ENCODE measurements around the gene CACHD1.
A peak's percentile ranks its signal among the peaks of the same experiment; 100 is the strongest.

Gene CACHD1

DNA sequence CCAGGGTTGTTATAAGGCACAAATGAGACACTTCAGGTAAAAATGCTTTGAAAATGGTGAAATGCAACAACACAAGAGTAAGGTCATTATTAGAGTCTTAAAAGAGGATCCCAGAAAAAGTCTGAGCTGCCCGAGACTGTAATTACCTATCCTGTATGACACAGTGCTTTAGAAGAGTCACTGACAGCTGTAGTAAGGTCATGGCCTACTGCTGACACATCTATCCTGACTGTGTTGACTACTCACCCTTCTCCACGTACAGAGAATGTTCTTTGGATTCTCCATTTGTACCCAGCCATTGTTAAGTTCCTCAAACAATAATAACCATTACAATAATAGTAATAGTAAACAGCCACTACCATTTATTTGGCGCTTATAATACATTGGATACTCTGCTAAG lies 104.4 kb downstream of the CACHD1 start:
- no peak for TF ChIP-seq GATA1 (IDR thresholded peaks at IDR 0.05; ENCODE audit: low read depth, low read length)
- no peak for TF ChIP-seq POLR2A (IDR thresholded peaks at IDR 0.05; ENCODE audit: low read length)
- no peak for DNase-seq

DNA sequence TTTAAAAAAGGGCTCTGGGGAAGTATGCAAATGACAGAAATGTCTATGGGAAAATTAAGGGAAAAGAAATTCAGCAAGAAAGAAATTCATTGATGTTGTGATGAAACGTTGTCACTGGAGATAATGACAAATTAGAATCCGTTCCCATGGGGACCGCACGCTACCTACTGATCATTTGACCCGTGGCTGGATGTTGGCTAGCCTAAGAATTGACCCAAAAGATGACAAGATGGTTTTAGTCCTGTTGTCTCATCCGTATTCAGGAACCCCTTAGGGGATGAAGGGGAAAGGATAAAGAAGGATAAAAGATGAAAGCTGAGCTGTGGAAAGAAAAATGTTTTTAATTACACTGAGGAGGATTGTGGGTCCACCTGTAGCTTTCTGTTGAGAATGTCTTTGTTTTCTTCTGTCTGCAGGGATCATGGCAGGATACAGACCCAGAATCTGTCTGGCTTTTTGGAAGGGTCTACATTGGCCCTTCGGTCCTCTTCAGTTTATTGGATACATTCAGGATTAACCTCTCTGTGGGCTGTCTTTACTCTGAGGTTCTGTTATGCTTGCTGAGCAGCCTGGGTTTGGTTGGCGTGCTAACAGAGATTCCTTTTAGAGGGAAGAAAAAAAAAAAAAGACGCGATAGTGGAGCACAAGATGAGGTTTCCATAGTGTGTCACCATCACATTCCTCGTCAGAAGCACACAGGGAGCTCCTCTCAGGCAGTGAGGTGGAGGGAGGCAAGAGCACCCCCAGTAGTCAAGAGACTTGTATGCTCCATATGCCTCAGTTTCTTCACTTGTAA lies 106.2 kb downstream of the CACHD1 start:
- TF ChIP-seq GATA1 (IDR thresholded peaks at IDR 0.05; ENCODE audit: low read depth, low read length) (no peak), POLR2A (IDR thresholded peaks at IDR 0.05; ENCODE audit: low read length) (no peak)
- DNase-seq = no peak

DNA sequence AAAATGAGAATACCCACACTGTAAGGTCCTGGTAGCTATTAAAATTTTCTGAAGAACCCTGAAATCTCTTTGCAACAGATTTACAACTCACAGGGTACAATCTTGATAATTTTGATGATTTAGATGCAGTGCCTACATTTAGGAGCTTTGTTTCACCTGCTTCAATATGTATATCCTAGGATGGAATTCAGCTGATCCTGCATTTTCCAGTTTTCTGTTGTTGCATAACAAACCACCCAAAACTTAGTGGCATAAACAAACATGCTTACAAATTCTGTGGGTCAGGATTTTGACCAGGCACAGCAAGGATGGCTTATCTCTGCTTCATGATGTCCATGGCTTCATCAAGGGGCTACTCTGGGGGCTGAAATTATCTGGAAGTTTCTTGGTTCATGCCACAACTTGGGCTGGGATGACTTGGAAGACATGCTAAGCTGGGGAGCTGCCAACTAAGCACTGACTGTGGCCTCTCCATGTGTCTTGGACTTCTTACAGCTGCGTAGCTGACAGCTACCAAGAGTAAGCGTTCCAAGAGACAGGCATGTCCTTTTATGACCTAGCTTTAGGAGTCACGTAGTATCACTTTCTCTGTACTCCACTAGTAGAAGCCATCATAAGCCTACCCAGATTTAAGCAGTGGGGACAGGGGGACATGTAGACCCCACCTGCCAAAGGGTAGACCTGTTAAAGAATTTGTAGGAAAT lies 108.5 kb downstream of the CACHD1 start:
- DNase-seq = peak in 1 of 2 experiments; percentile 8
- no peak for TF ChIP-seq GATA1 (IDR thresholded peaks at IDR 0.05; ENCODE audit: low read depth, low read length)
- TF ChIP-seq POLR2A (IDR thresholded peaks at IDR 0.05; ENCODE audit: low read length) = no peak

DNA sequence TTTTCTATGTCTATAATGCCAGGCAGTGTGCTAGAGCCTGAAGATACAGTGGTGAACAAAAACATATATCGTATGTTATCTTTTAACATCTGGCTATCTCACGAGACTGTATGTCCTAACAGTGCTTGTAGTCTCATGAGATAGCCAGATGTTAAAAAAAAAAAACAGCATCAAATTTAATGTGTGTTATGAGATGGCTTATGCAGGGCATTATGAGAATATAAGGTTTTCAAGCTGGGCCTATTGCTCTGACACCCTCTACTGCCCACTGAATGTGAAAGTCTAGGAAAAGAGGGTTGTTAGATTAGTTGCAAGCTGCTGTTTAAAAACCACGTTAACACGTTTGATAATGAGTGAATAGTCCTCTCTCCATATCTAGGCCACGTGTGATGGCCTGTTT lies 109.8 kb downstream of the CACHD1 start:
- peak; percentile 64 to 91 for DNase-seq
- TF ChIP-seq GATA1 (IDR thresholded peaks at IDR 0.05; ENCODE audit: low read depth, low read length) = no peak
- no peak for TF ChIP-seq POLR2A (IDR thresholded peaks at IDR 0.05; ENCODE audit: low read length)

DNA sequence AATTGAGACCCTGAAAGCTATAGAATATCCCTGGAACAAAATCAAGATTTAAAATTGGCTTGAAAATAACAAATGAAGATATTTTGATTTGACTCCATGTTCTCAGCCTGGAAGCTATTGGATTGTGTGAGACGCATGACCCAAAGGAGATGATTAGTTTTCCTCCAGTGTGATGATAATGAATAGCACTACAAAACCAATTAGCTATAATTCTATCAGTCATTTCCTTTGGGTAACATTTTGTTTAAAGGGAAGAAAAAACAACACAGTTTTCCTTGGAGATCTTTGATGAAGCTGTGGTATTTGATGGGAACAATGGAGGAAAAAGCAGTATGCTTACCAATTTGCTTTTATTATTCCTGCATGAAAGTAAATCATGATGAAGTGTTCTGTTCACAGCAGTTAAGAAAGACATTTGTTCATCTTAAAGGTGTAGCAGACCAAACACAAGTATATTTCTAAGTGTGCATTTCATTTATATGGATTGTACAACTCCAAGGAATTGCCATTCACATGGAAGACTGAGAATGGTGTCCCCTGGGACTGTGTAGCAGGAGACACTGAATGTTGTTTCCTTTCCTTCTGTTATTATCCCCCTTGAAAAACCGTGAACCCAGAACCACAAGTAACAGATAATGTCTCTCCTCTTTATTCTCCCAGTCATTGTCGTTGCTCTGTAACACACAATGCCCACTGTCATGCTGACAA lies 111.4 kb downstream of the CACHD1 start:
- TF ChIP-seq GATA1 (IDR thresholded peaks at IDR 0.05; ENCODE audit: low read depth, low read length) (no peak), POLR2A (IDR thresholded peaks at IDR 0.05; ENCODE audit: low read length) (no peak)
- no peak for DNase-seq

DNA sequence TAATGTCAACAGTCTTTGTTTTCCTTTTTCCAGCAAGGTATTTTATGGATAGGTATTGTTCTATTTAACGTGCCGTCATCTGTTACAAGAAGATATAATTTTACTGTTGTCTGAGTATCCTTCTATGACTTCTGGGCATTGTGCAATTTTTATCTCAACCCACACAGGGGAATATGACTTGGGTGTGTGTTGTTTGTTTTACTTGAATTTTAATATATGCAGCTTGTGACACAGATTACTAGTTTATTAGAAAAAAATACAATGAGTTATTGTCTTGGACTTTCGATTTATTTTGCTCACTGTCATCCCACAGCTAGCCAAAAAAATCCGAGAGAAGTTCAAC lies 111.9 kb downstream of the CACHD1 start:
- DNase-seq = peak; percentile 33 to 62
- TF ChIP-seq GATA1 (IDR thresholded peaks at IDR 0.05; ENCODE audit: low read depth, low read length) = no peak

DNA sequence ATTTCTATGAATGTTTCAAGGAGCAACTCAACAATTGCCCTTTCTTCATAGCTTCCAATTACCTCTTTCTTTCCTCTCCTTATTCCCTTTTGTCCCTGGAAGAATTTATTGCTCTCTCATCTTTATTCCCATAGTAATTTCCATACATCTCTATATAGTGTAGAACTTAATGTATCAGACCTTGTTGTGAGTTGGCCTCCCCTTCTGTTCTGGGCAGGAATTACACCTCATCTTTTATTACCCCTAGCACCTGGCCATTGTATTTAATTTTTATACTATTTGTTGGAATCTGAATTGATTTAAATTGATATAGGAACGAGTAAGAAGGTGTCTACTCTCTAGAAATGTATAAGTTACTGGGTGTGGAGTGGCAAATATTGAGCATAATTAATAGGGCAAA lies 114.5 kb downstream of the CACHD1 start:
- no peak for DNase-seq
- no peak for TF ChIP-seq POLR2A (IDR thresholded peaks at IDR 0.05; ENCODE audit: low read length)
- TF ChIP-seq GATA1 (IDR thresholded peaks at IDR 0.05; ENCODE audit: low read depth, low read length) = no peak

DNA sequence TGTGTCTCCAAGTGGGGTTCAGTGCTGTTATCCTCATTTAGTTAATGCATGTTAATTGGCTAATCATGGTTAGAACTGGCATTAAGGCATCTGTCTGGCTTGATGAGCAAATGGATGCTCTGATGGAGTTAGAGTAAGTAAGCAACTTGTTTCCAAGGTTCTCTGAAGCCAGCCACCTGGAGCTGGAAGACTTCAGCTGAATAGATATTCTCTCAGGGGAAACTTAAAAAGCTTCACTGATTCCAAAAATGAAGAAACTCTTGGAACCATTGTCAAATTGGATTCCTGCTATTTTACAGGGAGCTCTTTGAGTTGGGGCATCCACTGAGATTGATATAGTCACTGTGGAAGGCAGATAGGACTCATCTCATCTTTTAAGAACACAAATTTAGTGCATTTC lies 118.9 kb downstream of the CACHD1 start:
- DNase-seq = no peak
- TF ChIP-seq POLR2A (IDR thresholded peaks at IDR 0.05; ENCODE audit: low read length) = no peak
- no peak for TF ChIP-seq GATA1 (IDR thresholded peaks at IDR 0.05; ENCODE audit: low read depth, low read length)

DNA sequence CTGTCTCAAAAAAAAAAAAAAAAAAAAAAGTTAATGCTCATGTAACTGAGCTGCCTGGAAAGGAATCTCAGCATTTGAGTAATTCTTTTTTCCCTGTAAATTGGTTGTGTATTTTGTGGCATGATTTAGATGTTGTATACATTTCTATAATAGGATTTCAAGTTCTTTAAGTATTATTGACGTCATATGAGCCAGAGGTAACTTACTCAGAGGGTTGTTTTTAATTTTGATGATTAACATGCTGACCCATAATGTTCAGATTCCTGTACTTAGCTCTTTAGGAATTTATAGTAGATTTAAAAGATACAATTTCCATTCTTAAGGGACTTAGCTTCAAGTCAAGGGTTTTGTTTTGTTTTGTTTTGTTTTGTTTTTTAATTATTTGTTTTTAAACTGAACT lies 120.4 kb downstream of the CACHD1 start:
- TF ChIP-seq POLR2A (IDR thresholded peaks at IDR 0.05; ENCODE audit: low read length) (no peak), GATA1 (IDR thresholded peaks at IDR 0.05; ENCODE audit: low read depth, low read length) (no peak)
- no peak for DNase-seq

DNA sequence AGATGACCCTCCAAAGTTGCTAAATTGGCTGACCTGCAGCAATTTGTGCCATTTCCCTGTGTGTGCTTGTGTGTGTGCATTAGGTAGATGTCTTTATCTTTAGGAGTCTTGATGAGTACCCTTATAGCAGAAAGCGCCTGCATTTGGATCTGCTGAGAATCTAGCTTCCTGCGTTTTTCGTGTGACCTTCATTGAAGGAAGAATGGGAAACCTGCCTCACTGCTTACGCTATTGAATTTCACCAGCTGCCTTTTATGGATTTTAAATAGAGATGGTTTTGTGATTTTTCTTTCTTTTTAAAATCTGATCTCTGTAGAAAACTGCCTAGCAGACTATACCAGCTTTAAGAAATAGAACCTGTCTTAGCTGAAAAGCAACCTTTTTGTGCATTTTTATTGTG lies 124.5 kb downstream of the CACHD1 start:
- DNase-seq = no peak
- no peak for TF ChIP-seq GATA1 (IDR thresholded peaks at IDR 0.05; ENCODE audit: low read depth, low read length)
- no peak for TF ChIP-seq POLR2A (IDR thresholded peaks at IDR 0.05; ENCODE audit: low read length)

DNA sequence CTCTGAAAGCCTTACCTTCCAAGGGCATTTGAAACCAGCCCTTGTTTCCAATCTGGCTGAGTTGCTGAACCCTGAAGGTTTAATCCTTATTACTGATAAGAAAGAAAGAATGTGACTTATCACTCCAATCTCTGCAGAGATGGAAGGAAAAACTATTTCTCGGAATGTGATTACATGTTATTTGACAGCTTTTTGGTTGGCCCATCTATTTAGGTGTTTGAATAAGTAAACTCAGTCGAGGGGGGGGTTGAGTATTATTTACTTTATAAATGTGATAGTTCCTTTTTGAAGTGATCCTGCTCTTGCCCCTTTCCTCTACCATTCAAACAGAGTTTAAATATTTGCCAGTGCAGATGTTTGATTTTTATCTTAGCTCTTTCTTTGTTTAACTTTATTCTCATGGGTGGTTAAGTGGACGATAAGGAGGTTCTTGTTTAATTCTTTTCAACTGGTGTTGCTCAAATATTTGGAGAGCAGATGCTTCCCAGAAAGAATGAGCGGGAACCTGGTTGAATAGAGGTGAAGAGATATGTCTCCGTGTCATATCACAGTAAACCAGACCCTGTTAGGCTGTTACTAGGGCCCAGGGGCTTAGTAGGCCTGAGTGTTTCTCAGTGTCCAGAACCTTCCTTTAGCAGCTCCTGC lies 126.1 kb downstream of the CACHD1 start:
- DNase-seq = no peak
- TF ChIP-seq POLR2A (IDR thresholded peaks at IDR 0.05; ENCODE audit: low read length) = no peak
- TF ChIP-seq GATA1 (IDR thresholded peaks at IDR 0.05; ENCODE audit: low read depth, low read length) = no peak

DNA sequence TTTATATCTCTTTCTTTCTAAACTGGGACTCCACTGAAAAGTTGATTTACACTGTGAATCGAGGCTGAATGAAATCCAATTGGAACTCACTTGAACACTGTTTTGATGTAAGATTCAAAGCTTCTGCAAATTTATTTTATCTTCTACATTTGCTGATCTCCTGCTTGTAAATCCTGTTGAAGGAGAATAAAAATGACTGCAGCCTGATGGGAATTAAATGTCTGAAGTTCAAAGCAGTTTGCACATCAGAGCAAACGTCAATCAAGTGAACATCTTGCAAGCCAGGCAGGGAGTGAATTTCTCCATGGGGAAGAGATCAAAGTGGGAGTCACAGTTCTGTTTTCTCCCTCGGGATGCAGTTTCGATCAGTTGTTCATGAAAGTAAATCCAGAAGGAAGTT lies 127.2 kb downstream of the CACHD1 start:
- no peak for DNase-seq
- TF ChIP-seq GATA1 (IDR thresholded peaks at IDR 0.05; ENCODE audit: low read depth, low read length) = no peak
- TF ChIP-seq POLR2A (IDR thresholded peaks at IDR 0.05; ENCODE audit: low read length) = no peak

DNA sequence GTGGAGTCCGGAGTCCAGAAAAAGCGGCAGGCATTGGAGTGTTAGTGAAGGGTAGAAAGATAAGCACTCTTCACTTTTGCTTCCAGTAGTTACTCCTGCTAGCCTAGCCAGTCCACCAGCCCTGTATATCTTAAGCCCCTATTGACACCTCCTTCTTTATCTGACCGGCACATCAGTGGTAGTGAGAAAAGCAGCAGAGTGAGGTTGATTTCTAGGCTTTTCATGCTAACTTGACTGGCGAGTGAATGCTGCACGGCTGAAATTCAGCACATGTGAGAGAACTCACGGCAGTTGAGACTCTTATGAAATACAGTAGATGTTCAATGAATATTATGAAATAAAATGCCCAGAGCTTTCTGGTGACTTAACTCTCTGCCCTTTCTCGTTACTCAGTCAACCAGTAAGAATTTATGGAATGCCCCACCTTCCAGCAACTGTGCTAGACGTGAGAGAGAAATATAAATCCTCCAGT lies 128.2 kb downstream of the CACHD1 start:
- peak; percentile 6 to 40 for DNase-seq
- TF ChIP-seq GATA1 (IDR thresholded peaks at IDR 0.05; ENCODE audit: low read depth, low read length) (no peak), POLR2A (IDR thresholded peaks at IDR 0.05; ENCODE audit: low read length) (no peak)

DNA sequence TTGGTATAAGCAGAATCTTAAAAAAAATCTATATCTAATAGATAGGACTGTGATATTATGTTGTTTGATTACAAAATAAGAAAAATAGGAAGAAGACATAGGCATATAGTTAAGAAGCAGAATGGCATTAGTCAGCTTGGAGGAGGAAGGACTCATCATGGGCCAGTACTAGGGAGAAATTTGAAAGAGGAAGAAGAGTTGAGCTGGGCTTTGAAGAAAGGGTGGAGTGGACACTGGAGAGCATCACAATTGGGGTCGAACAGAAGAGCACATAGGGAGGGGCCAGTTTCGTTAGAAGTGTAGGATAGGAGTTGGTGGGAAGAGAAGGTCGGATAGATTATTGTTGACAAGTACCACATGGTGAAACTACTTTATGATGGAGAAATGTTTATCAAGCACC lies 129.3 kb downstream of the CACHD1 start:
- no peak for DNase-seq

More for the DNA sequence above, 129.3 kb downstream of the CACHD1 start:
- TF ChIP-seq GATA1 (IDR thresholded peaks at IDR 0.05; ENCODE audit: low read depth, low read length) (no peak), POLR2A (IDR thresholded peaks at IDR 0.05; ENCODE audit: low read length) (no peak)

Measured in erythroblast (primary cell).